Measurements from ENCODE around the gene ATP2A1. TPM values are rescaled to one million over a fixed set of nuclear protein-coding genes. Genes with fewer than 3 reads are reported as not detected.

ATP2A1 gene
- total RNA-seq, 1 experiment from 2014 or later = 3.0 TPM

GRCh38 chr16:28903344-28904042 is 25.2 kb downstream of the ATP2A1 start:
- Histone ChIP-seq H3K9me3 (ENCODE audit: low read depth, low read length, poor library complexity, severe bottlenecking) (no peaks in the 10 kb centered on the region), H3K27me3 (replicated peaks; ENCODE audit: insufficient read depth, low read depth, low read length, poor library complexity) (no peaks in the 10 kb centered on the region), H3K4me1 (ENCODE audit: insufficient read depth, low read length, poor library complexity, severe bottlenecking) (no peaks in the 10 kb centered on the region), H3K4me3 (ENCODE audit: low read depth, low read length, poor library complexity, severe bottlenecking) (no peak overlapping the region), H3K36me3 (ENCODE audit: insufficient read depth, low read length, poor library complexity, severe bottlenecking) (no peaks in the 10 kb centered on the region), H3K27ac (ENCODE audit: low read depth, low read length, poor library complexity, severe bottlenecking) (no peak overlapping the region)
- no peak for TF ChIP-seq CTCF (conservative IDR thresholded peaks at IDR 0.05; ENCODE audit: low read depth, low read length)
- no peak for TF ChIP-seq EZH2 (IDR thresholded peaks at IDR 0.05; ENCODE audit: borderline replicate concordance, low read depth, low read length, poor library complexity, severe bottlenecking)
- no TSS peak for BruUV-seq (replicated peaks)
- ChIA-PET CTCF (no interaction called here), POLR2A (ENCODE audit: low non-redundant PET) (no interaction called here)
- no peak for DNase-seq (ENCODE audit: low spot score)
- intact Hi-C loops (cut with micrococcal nuclease; ENCODE audit: unreplicated experiment) = no loop called here

GRCh38 chr16:28904363-28904762 is 26.1 kb downstream of the ATP2A1 start:
- H3K4me1 ChIP-seq (ENCODE audit: insufficient read depth, low read length, poor library complexity, severe bottlenecking) = no peaks in the 10 kb centered on the region
- no peak overlapping the region for H3K27ac ChIP-seq (ENCODE audit: low read depth, low read length, poor library complexity, severe bottlenecking)
- intact Hi-C loops (cut with micrococcal nuclease; ENCODE audit: unreplicated experiment) = no loop called here
- ChIA-PET CTCF (no interaction called here), POLR2A (ENCODE audit: low non-redundant PET) (no interaction called here)
- BruUV-seq (replicated peaks) = no TSS peak
- H3K27me3 ChIP-seq (replicated peaks; ENCODE audit: insufficient read depth, low read depth, low read length, poor library complexity) = no peaks in the 10 kb centered on the region
- no peak for TF ChIP-seq CTCF (conservative IDR thresholded peaks at IDR 0.05; ENCODE audit: low read depth, low read length)
- no peak for TF ChIP-seq EZH2 (IDR thresholded peaks at IDR 0.05; ENCODE audit: borderline replicate concordance, low read depth, low read length, poor library complexity, severe bottlenecking)
- no peaks in the 10 kb centered on the region for H3K9me3 ChIP-seq (ENCODE audit: low read depth, low read length, poor library complexity, severe bottlenecking)
- DNase-seq (ENCODE audit: low spot score) = no peak
- H3K4me3 ChIP-seq (ENCODE audit: low read depth, low read length, poor library complexity, severe bottlenecking) = no peak overlapping the region
- H3K36me3 ChIP-seq (ENCODE audit: insufficient read depth, low read length, poor library complexity, severe bottlenecking) = no peaks in the 10 kb centered on the region

GRCh38 chr16:28904828-28905227 is 26.5 kb downstream of the ATP2A1 start:
- no peak for TF ChIP-seq EZH2 (IDR thresholded peaks at IDR 0.05; ENCODE audit: borderline replicate concordance, low read depth, low read length, poor library complexity, severe bottlenecking)
- TF ChIP-seq CTCF (conservative IDR thresholded peaks at IDR 0.05; ENCODE audit: low read depth, low read length) = no peak
- no peaks in the 10 kb centered on the region for H3K36me3 ChIP-seq (ENCODE audit: insufficient read depth, low read length, poor library complexity, severe bottlenecking)
- CTCF ChIA-PET = no interaction called here
- no peak for DNase-seq (ENCODE audit: low spot score)
- BruUV-seq (replicated peaks) = no TSS peak
- no peaks in the 10 kb centered on the region for H3K4me1 ChIP-seq (ENCODE audit: insufficient read depth, low read length, poor library complexity, severe bottlenecking)
- intact Hi-C loops (cut with micrococcal nuclease; ENCODE audit: unreplicated experiment) = no loop called here
- H3K27me3 ChIP-seq (replicated peaks; ENCODE audit: insufficient read depth, low read depth, low read length, poor library complexity) = no peaks in the 10 kb centered on the region
- H3K9me3 ChIP-seq (ENCODE audit: low read depth, low read length, poor library complexity, severe bottlenecking) = no peaks in the 10 kb centered on the region
- H3K4me3 ChIP-seq (ENCODE audit: low read depth, low read length, poor library complexity, severe bottlenecking) = no peak overlapping the region
- POLR2A ChIA-PET (ENCODE audit: low non-redundant PET) = no interaction called here
- no peak overlapping the region for H3K27ac ChIP-seq (ENCODE audit: low read depth, low read length, poor library complexity, severe bottlenecking)

All from A673 (cell line).